HCT116 (cell line): ENCODE measurements around the gene CNPPD1. TPM values are rescaled to one million over a fixed set of nuclear protein-coding genes. Genes with fewer than 3 reads are reported as not detected.

Experiments used
- ATAC-seq: fragments of 200-7000 bp; cut with Tn5 transposase; 2 replicates; pipeline ENCODE4 v1.9.1; 2020; ENCODE audit warnings: mild to moderate bottlenecking, moderate library complexity
- BruUV-seq: library from RNA; stranded (reverse); fragments of 400-500 nt; replicated peaks from 2 replicates; lab custom pipeline; 2021; lab: Mats Ljungman, UMichigan
- CTCF ChIA-PET: fragments of 300-600 bp; sonication (Branson Sonifier 250); formaldehyde crosslinking; loops from one replicate; lab custom pipeline; 2021; ENCODE audit warnings: antibody characterized with exemption; lab: Charles Lee
- POLR2A ChIA-PET: fragments of 300-600, 350-600 bp; sonication (Branson Sonifier 250); formaldehyde crosslinking; loops from one replicate; lab custom pipeline; 2021; ENCODE audit warnings: antibody characterized with exemption; lab: Charles Lee
- RAD21 ChIA-PET, 2 experiments: fragments of 300-600 bp; sonication (Branson Sonifier 250); formaldehyde crosslinking; loops; one replicate each; lab custom pipeline; 2023; ENCODE audit warnings: low total read pairs in 2 of 2; ENCODE audit not compliant: uncharacterized antibody in 2 of 2, unreplicated experiment in 2 of 2, low non-redundant PET in 1 of 2; lab: Charles Lee
- DNase-seq: peaks from one replicate; pipeline ENCODE4 v3.0.0-alpha.2; 2010; ENCODE audit warnings: low read depth, low spot score
- H2AFZ ChIP-seq: fragments of 200-600 bp; shearing (Covaris generic), sonication (generic); 2 replicates; pipeline ENCODE4 v1.6.1; 2017; ENCODE audit warnings: low read depth, mixed run types, mixed read lengths, antibody characterized with exemption, low read length; ENCODE audit not compliant: poor library complexity, severe bottlenecking
- H3K27ac ChIP-seq: 2 replicates; pipeline ENCODE4 v1.5.1; 2012; ENCODE audit warnings: low read depth, low read length
- H3K27me3 ChIP-seq: fragments of 200-600 bp; sonication (generic); 2 replicates; pipeline ENCODE4 v1.6.1; 2016; ENCODE audit warnings: mixed run types, low read length, mixed read lengths; ENCODE audit not compliant: insufficient read depth
- H3K36me3 ChIP-seq, 2 experiments: fragments of 200-500 bp in 1 of 2; fragments of 200-600 bp in 1 of 2; sonication (Bioruptor generic) in 1 of 2; sonication (generic) in 1 of 2; 2 replicates each; pipeline versions ENCODE4 v1.5.1 to v1.6.1; 2014 to 2016; ENCODE audit warnings: low read length in 2 of 2, inconsistent platforms in 1 of 2, mixed read lengths in 1 of 2, mixed run types in 1 of 2; ENCODE audit not compliant: insufficient read depth in 2 of 2, control insufficient read depth in 1 of 2
- H3K4me1 ChIP-seq, 2 experiments: fragments of 200-600 bp in 1 of 2; sonication (generic) in 1 of 2; 2 replicates each; pipeline versions ENCODE4 v1.5.1 to v1.6.1; 2012 to 2017; ENCODE audit warnings: low read length in 2 of 2, inconsistent platforms in 1 of 2, mild to moderate bottlenecking in 1 of 2, mixed read lengths in 1 of 2, mixed run types in 1 of 2, moderate library complexity in 1 of 2; ENCODE audit not compliant: insufficient read depth in 2 of 2, control insufficient read depth in 1 of 2
- H3K4me2 ChIP-seq: fragments of 200-600 bp; sonication (generic); 2 replicates; pipeline ENCODE4 v1.6.1; 2017; ENCODE audit warnings: mixed run types, low read length, mixed read lengths
- H3K4me3 ChIP-seq, 2 experiments: fragments of 200-600 bp in 1 of 2; sonication (generic) in 1 of 2; replicated peaks in 1 of 2; 2 replicates each; pipeline ENCODE4 v1.5.1; 2011 to 2016; ENCODE audit warnings: low read length in 2 of 2, control low read depth in 1 of 2, low read depth in 1 of 2, mild to moderate bottlenecking in 1 of 2, mixed read lengths in 1 of 2, mixed run types in 1 of 2
- H3K79me2 ChIP-seq: fragments of 200-600 bp; sonication (generic); 2 replicates; pipeline ENCODE4 v1.6.1; 2017; ENCODE audit warnings: mild to moderate bottlenecking, mixed run types, low read length, moderate library complexity, mixed read lengths; ENCODE audit not compliant: insufficient read depth
- H3K9ac ChIP-seq: fragments of 200-600 bp; sonication (generic); 2 replicates; pipeline ENCODE4 v1.6.1; 2016; ENCODE audit warnings: low read length, mixed read lengths
- H3K9me2 ChIP-seq: fragments of 200-600 bp; sonication (generic), shearing (Covaris generic); 2 replicates; pipeline ENCODE4 v1.6.1; 2017; ENCODE audit warnings: mixed run types, mild to moderate bottlenecking, moderate library complexity; ENCODE audit not compliant: insufficient read depth
- H3K9me3 ChIP-seq, 2 experiments: fragments of 200-500 bp in 1 of 2; fragments of 200-600 bp in 1 of 2; sonication (Bioruptor generic) in 1 of 2; sonication (generic) in 1 of 2; 2 replicates each; pipeline ENCODE4 v1.6.1; 2014 to 2017; ENCODE audit warnings: low read length in 2 of 2, mixed read lengths in 2 of 2, inconsistent platforms in 1 of 2, low read depth in 1 of 2, mild to moderate bottlenecking in 1 of 2, mixed run types in 1 of 2, moderate library complexity in 1 of 2; ENCODE audit not compliant: control insufficient read depth in 1 of 2, insufficient read depth in 1 of 2
- H4K20me1 ChIP-seq: fragments of 200-600 bp; sonication (generic), shearing (Covaris generic); 2 replicates; pipeline ENCODE4 v1.6.1; 2017; ENCODE audit warnings: mixed run types, mild to moderate bottlenecking, moderate library complexity; ENCODE audit not compliant: insufficient read depth
- EGR1 ChIP-seq: IDR thresholded peaks from 2 replicates; pipeline ENCODE4 v1.6.1; 2012; ENCODE audit warnings: low read depth
- EZH2 ChIP-seq: fragments of 200-600 bp; sonication (generic); IDR thresholded peaks from 2 replicates; pipeline ENCODE4 v1.6.1; 2017; ENCODE audit warnings: antibody characterized with exemption, mixed run types
- EZH2phosphoT487 ChIP-seq: fragments of 200-600 bp; IDR thresholded peaks from 2 replicates; pipeline ENCODE4 v1.6.1; 2018; ENCODE audit warnings: antibody characterized with exemption, borderline replicate concordance
- FOSL1 ChIP-seq: IDR thresholded peaks from 2 replicates; pipeline ENCODE4 v1.6.1; 2012; ENCODE audit warnings: low read depth
- JUND ChIP-seq: IDR thresholded peaks from 2 replicates; pipeline ENCODE4 v1.6.1; 2012
- MAX ChIP-seq: IDR thresholded peaks from 2 replicates; pipeline ENCODE4 v1.6.1; 2012
- POLR2A ChIP-seq: IDR thresholded peaks from 2 replicates; pipeline ENCODE4 v1.7.0; 2011; ENCODE audit warnings: borderline replicate concordance; ENCODE audit not compliant: insufficient read depth, insufficient read length; ENCODE audit errors: extremely low read depth
- RAD21 ChIP-seq: IDR thresholded peaks from 2 replicates; pipeline ENCODE4 v1.6.1; 2012; ENCODE audit warnings: low read depth, mild to moderate bottlenecking
- REST ChIP-seq: IDR thresholded peaks from 2 replicates; pipeline ENCODE4 v1.6.1; 2012; ENCODE audit warnings: low read depth
- SIN3A ChIP-seq: IDR thresholded peaks from 2 replicates; pipeline ENCODE4 v1.6.1; 2012; ENCODE audit warnings: low read depth
- SP1 ChIP-seq: IDR thresholded peaks from 2 replicates; pipeline ENCODE4 v1.6.1; 2012; ENCODE audit warnings: low read depth
- SRF ChIP-seq: IDR thresholded peaks from 2 replicates; pipeline ENCODE4 v1.6.1; 2012; ENCODE audit warnings: low read depth
- TCF7L2 ChIP-seq: IDR thresholded peaks from 2 replicates; pipeline ENCODE4 v1.7.0; 2011; ENCODE audit warnings: borderline replicate concordance, inconsistent platforms; ENCODE audit not compliant: insufficient read depth, insufficient read length; ENCODE audit errors: extremely low read depth
- YY1 ChIP-seq: IDR thresholded peaks from 2 replicates; pipeline ENCODE4 v1.6.1; 2011; ENCODE audit warnings: low read length, low read depth, moderate library complexity, mild to moderate bottlenecking; ENCODE audit not compliant: insufficient replicate concordance; ENCODE audit errors: extremely low read depth
- intact Hi-C: fragments of 100-400 bp; cut with micrococcal nuclease; formaldehyde crosslinking; loops from 2 replicates; pipeline ENCODE4 v1.10.0; 2022
- total RNA-seq: library from RNA; stranded (reverse); gene quantifications from one replicate; pipeline ENCODE4 v1.2.1, GENCODE V29; 2021; ENCODE audit not compliant: unreplicated experiment

The CNPPD1 gene
- total RNA-seq, 1 experiment from 2014 or later: 41.9 TPM

GRCh38 chr2:219210196-219210885 lies 33.6 kb upstream of the CNPPD1 start:
- ChIA-PET RAD21 (no interaction called here), CTCF (interaction anchor here (1.4 to 1.7 kb wide), 2 partner anchors 39 to 181 kb away, joined by 4 to 10 read pairs; no protein-coding TSS in a partner anchor), POLR2A (no interaction called here)
- DNase-seq (no peak), ATAC-seq (no peak)
- no peak overlapping the region for H3K27ac ChIP-seq
- no peak overlapping the region for H3K4me3 ChIP-seq
- no peaks in the 10 kb centered on the region for H3K9me2 ChIP-seq
- intact Hi-C loops: loop anchor here (2.0 kb wide), 2 partner anchors 40 to 50 kb away; partner anchors contain the start of genes NHEJ1 and SLC23A3
- no peak overlapping the region for H3K9ac ChIP-seq
- TF ChIP-seq SP1 (no peak), SRF (no peak), TCF7L2 (no peak), SIN3A (no peak)
- H3K4me2 ChIP-seq: no peak overlapping the region
- no peaks in the 10 kb centered on the region for H3K79me2 ChIP-seq
- H3K27me3 ChIP-seq: no peaks in the 10 kb centered on the region
- H4K20me1 ChIP-seq: no peaks in the 10 kb centered on the region
- H2AFZ ChIP-seq: no peak overlapping the region
- peaks cover 10 to 23% of the 10 kb centered on the region in 2 experiments; a peak in 3 of 4 replicates for H3K36me3 ChIP-seq
- H3K4me1 ChIP-seq: peaks cover 11 to 17% of the 10 kb centered on the region in 2 experiments
- H3K9me3 ChIP-seq: no peaks in the 10 kb centered on the region
- no TSS peak for BruUV-seq

GRCh38 chr2:219209236-219210195 lies 32.8 kb upstream of the CNPPD1 start:
- no peak for DNase-seq
- Histone ChIP-seq H3K4me3 (no peak overlapping the region), H3K27me3 (no peaks in the 10 kb centered on the region), H3K79me2 (no peaks in the 10 kb centered on the region), H3K9ac (no peak overlapping the region), H2AFZ (no peak overlapping the region), H3K9me3 (peaks cover 0 to 7% of the 10 kb centered on the region in 2 experiments; a peak in 2 of 4 replicates), H3K36me3 (peaks cover 10 to 23% of the 10 kb centered on the region in 2 experiments; a peak in 3 of 4 replicates), H3K9me2 (no peaks in the 10 kb centered on the region), H3K4me1 (peaks cover 11 to 17% of the 10 kb centered on the region in 2 experiments), H4K20me1 (no peaks in the 10 kb centered on the region), H3K4me2 (no peak overlapping the region), H3K27ac (no peak overlapping the region)
- intact Hi-C loops: loop anchor here (2.0 kb wide), 2 partner anchors 39 to 49 kb away; partner anchors contain the start of genes NHEJ1 and SLC23A3
- RAD21 ChIA-PET: no interaction called here
- CTCF ChIA-PET: no interaction called here
- no TSS peak for BruUV-seq
- no peak for ATAC-seq
- POLR2A ChIA-PET: no interaction called here
- TF ChIP-seq SRF (no peak), JUND (no peak), YY1 (no peak), EZH2 (no peak), EGR1 (no peak), RAD21 (no peak), REST (no peak), FOSL1 (no peak), MAX (no peak), POLR2A (no peak), EZH2phosphoT487 (no peak)
